GM19438 (cell line): ENCODE data around the gene FBP2.

Experiments
- ATAC-seq: cut with Tn5 transposase; IDR thresholded peaks from one replicate; pipeline ENCODE4 v1.9.1; 2021; ENCODE audit warnings: low read depth; ENCODE audit not compliant: unreplicated experiment

Gene FBP2

DNA sequence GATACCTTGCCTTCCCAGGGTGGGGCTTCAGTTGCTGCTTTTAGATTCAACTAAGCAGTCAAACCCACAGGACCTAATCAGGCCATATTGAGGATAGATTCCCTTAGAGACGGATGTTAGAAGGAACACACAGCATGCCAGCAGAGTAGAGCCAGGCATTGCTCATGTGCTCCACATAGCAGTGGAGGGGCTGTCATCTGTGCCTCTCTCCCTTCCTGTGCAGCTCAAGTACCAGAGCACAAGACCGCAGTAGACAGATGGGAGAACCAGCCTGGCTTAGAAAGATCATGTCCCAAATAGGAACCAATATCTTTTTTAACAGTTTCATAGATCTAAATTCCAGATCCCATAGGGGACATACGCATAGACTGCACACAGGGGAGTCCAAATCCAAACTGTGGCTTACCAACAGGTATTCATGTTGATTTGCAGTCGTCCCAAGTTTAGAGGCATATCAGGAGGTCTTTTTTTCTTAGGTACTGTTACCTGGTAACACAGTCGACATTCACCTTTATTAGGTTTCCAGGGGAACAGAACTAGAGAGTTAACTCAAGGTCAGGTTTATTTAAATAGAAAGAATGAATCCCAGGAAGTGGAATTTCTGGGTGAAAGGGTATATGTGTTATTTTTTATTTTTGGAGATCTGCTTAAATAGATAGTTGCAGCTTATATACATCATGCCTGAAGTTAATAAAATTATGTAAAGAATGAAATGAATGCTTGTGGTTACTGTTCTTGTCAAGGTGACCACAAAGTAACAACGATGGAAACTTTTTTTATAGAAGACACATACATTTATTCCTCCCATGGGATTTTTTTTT lies 82.3 kb downstream of the FBP2 start:
- no peak for ATAC-seq
